Activated CD4-positive, alpha-beta T cell treated with anti-CD3 and anti-CD28 coated beads for 1 hour (primary cell): Measurements from ENCODE around the gene RCAN2.

Experiments used
- DNase-seq: peaks from one replicate; pipeline ENCODE4 v3.0.0-alpha.2; 2020

Gene RCAN2

DNA sequence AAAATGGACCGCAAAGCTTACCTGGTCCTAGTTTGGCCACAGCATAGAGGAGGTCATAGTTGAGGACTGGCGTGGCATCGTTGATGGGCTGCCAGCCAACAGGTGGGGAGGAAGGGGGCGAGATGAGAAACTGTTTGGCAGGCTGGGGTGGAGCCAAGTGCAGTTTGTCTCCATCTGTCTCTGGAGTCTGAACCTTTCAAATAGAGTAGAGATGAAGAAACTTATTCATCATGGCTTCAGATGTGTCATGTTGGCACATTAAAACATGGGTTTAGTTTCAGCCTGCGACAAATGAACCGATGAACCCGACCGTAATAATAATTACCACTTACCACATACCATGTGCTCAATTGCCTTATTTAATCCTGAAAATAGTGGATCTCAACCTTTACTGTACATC lies 244.5 kb downstream of the RCAN2 start:
- DNase-seq, result no peak

- no peak for DNase-seq
Measured at GRCh38 chr6:46246081-46246480, 245.2 kb downstream of the RCAN2 start.

DNA sequence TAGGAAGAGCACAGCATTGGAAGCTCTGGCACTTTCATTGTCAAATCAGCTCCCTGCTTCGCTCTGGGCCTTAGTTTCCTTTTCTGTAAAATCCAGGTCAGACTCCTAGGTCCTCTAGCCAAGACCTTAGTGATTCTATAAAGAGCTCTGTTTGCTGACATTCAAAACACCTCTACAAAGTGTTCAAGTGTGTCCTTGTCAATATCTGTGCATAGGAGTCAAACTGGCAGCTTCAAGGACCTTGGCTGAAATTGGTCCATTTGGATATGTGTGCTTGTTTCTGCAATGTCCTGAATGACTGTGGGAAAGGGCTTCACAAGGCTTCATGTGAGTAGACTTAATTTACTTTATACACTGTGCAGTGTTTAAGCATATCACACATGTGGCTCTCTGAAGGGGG lies 246.6 kb downstream of the RCAN2 start:
- DNase-seq, result no peak

DNA sequence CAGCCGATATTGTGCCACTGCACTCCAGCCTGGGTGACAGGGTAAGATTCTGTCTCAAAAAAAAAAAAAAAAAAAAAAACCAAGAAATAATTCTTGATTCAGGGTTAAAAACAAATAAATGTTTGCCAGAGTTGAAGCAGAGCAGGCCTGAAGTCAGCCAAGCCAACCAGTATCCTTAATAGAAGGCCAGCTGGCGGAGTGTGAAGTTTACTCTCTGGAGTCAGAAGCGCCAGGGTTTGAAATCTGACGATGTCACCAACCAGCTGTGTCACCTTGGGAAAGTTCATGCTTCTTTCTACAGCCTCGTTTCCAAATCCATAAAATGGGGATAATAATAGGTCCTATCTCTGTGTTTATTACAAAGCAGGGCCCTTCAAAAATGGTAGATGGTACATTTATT lies 247.5 kb downstream of the RCAN2 start:
- no peak for DNase-seq

- no peak for DNase-seq
Measured at GRCh38 chr6:46242921-46243320, 248.3 kb downstream of the RCAN2 start.

- no peak for DNase-seq
Measured at GRCh38 chr6:46240866-46241565, 250.2 kb downstream of the RCAN2 start.

GRCh38 chr6:46236752-46237151 lies 254.5 kb downstream of the RCAN2 start:
- DNase-seq, result no peak

GRCh38 chr6:46235242-46235641 lies 256.0 kb downstream of the RCAN2 start:
- DNase-seq, result no peak

GRCh38 chr6:46234700-46235099 lies 256.5 kb downstream of the RCAN2 start:
- DNase-seq, result no peak

GRCh38 chr6:46234156-46234556 lies 257.1 kb downstream of the RCAN2 start:
- DNase-seq, result no peak

GRCh38 chr6:46233129-46233528 lies 258.1 kb downstream of the RCAN2 start:
- no peak for DNase-seq

DNA sequence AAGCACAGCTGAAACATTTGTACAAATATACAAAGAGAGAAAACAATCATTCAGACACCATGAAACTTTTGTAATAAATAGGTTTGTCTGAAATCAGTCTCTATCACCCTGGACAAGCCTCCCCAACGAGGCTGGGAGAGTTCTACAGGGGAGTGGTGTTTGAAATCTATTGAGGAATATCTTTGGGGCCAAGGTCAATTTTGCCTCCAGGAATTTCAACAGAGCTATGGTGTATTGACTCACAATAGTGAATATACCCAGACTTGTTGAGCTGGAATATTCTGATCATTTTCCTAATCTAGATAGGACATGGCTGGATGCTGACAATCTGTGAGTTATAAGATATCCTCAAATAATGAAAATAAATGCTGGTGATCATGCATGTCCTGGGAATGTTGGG lies 269.0 kb downstream of the RCAN2 start:
- no peak for DNase-seq

DNA sequence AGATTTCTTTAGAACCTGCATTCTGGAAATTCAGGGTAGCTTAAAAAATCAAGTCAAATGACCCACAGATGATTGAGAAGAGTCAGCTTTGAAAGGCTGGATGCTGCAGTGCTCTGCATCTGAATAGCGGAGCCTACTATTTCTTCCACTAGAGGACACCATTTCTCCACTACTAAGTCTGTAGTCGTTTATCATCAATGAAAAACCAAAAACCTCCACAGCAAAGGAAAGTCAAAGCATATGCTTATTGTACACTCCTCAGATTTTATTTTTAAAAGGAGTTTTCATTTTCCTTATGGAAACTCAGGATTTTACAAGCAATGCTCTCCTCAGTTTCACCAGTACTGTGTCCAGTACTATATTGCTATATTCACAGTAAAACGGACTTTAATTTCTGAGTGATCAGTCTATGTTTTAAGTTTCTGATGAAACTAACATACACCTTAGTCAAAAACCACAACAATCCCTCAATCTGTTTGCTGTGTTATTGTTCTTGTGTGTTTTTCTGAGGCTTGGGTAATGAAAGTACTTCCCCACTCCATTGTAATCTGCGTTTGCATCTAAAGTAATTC lies 269.9 kb downstream of the RCAN2 start:
- DNase-seq, result no peak

GRCh38 chr6:46220352-46221221 lies 270.7 kb downstream of the RCAN2 start:
- DNase-seq, result no peak

GRCh38 chr6:46219661-46220060 lies 271.6 kb downstream of the RCAN2 start:
- DNase-seq, result no peak

DNA sequence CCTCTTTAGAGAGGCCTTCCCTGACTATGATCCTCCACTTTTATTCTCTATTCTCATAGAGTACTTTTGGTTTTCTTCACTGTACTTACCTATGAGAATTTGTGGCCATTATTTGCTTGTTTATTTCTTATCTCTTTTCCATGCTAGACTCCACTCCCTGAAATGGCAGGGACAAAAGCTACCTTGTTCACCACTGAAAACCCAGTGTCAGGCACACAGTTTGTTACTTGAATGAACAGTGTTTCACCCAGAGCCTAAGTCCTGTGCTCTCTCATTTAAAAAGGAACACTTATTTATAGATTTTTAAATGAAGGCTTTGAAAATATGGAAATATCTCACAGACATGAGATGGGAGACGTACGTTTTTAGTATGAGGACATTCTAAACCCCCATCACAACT lies 272.8 kb downstream of the RCAN2 start:
- DNase-seq, result no peak

- no peak for DNase-seq
Measured at GRCh38 chr6:46217671-46218131, 273.5 kb downstream of the RCAN2 start.

DNA sequence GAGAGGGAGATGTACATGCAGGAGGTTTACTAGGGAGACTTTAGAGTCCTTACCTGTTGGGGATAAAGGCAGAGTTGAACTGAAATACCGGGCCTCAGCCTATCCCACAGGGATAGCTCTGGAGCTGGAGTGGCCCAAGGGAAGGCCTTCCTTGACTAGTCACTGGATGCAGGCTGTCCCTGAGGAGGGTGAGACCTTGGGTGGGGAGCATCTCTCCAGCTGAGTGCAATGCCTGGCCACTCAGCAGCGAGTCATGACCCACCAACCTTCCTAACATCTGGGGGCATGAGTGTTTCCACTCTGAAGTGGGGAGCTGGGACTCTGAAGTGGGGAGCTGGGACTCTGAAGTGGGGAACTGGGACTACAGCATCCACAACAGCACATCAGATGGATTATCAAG lies 274.4 kb downstream of the RCAN2 start:
- no peak for DNase-seq

DNA sequence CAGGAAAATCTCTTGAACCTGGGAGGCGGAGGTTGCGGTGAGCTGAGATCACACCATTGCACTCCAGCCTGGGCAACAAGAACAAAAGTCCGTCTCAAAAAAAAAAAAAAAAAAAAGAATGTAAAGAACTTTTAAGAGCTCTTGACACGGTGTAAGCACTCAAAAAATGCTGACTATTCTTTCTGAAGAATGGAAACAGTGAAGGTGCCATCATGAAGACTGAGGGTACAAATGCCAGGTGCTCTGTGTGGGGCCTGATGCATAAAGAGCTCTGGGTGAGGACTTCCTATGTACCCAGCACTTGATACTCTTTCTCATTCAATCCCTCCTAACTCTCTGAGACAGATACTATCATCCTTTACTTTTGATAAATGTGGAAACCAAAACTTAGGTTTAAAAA lies 275.5 kb downstream of the RCAN2 start:
- DNase-seq, result no peak

DNA sequence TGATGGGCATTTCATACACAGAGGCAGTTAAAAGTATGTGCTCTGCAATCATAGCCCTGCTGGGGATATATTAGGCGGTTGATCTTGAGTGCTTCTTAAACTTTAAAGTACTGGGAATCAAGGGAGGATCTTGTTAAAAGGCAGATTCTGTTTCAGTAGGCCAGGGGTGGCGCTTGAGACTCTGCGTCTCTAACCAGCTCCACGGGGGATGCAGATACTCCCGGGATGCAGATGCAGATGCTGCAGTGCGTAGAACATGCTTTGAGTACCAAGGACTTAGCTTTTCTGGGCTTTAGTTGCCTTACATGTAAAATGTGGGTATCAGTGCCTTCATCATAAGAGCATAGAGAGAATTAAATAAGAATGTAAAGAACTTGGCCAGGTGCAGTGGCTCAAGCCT lies 276.0 kb downstream of the RCAN2 start:
- DNase-seq, result no peak

DNA sequence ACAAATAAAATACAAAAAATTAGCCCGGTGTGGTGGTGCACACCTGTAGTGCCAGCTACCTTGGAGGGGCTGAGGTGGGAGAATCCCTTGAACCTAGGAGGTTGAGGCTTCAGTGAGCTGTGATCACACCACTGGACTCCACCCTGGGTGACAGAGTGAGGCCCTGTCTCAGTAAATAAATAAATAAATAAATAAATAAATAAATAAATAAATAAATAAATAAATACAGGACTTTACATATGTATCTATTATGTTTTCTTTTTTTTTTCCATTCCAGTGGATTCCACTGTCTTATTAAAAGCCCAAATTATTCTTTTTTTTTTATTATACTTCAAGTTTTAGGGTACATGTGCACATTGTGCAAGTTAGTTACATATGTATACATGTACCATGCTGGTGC lies 279.3 kb downstream of the RCAN2 start:
- no peak for DNase-seq

- DNase-seq, result no peak
Measured at GRCh38 chr6:46210294-46210693, 281.0 kb downstream of the RCAN2 start.

DNA sequence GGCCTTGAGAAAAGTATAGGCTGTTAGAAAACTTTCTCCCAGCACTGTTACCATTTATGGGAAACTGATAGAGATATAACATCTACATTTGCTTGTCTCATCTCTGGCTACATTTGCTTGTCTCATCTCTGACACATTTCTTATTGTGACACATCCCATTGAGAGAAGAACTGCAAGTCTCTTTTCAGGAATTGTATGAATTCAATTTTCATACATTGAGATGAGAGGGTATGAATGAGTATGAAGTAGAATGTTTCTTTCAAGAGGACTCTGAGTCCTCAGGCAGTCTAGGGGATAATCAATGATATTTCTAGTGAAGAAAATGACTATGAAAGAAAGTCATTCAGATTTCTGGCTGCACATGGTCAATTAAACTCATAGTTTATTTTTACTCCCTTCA lies 282.9 kb downstream of the RCAN2 start:
- DNase-seq, result no peak

DNA sequence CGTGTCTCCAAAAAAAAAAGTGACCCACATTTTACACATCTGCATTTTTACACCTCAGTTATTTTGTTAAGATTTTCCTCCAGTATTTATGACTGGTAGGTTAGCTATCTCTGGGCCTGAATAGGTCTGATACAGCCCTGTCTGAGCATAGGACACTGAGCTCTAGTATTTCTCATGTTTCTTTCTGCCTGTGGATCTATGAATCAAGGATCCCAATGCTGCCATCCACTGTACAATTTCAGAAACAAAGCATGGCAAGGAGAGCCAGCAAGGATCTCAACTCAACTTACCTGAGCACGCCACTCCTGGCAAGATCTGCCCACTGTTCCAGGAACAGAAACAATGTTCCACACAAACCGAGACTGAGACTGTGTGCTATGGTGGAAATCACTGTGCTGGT lies 284.1 kb downstream of the RCAN2 start:
- DNase-seq, result no peak
